ENCODE results near the gene B4GAT1. TPM values are rescaled to one million over a fixed set of nuclear protein-coding genes. Genes with fewer than 3 reads are reported as not detected.

B4GAT1 gene
- polyA plus RNA-seq, 1 donor = 20.3 TPM

GRCh38 chr11:66337103-66337899, 10.1 kb downstream of the B4GAT1 start:
- no peak for DNase-seq (ENCODE audit: low read depth)

- no peak for DNase-seq (ENCODE audit: low read depth)
Measured at GRCh38 chr11:66336234-66337102, 11.0 kb downstream of the B4GAT1 start, which contains the start of gene RIN1. Gene RIN1 (minus strand): TSS chr11:66336434. CDS start chr11:66336402, 32 bp downstream.

- DNase-seq (ENCODE audit: low read depth) = no peak
Measured at GRCh38 chr11:66335531-66336233, 11.7 kb downstream of the B4GAT1 start.

- DNase-seq (ENCODE audit: low read depth) = no peak
Measured at GRCh38 chr11:66334605-66335442, 12.6 kb downstream of the B4GAT1 start.

GRCh38 chr11:66333896-66334604, 13.4 kb downstream of the B4GAT1 start:
- no peak for DNase-seq (ENCODE audit: low read depth)

GRCh38 chr11:66333220-66333877, 14.1 kb downstream of the B4GAT1 start:
- no peak for DNase-seq (ENCODE audit: low read depth)

GRCh38 chr11:66332371-66333219, 14.8 kb downstream of the B4GAT1 start:
- DNase-seq (ENCODE audit: low read depth) = no peak

- DNase-seq (ENCODE audit: low read depth) = no peak
Measured at GRCh38 chr11:66331542-66332370, 15.7 kb downstream of the B4GAT1 start.

- DNase-seq (ENCODE audit: low read depth) = no peak
Measured at GRCh38 chr11:66330931-66331330, 16.5 kb downstream of the B4GAT1 start.

- DNase-seq (ENCODE audit: low read depth) = no peak
Measured at GRCh38 chr11:66329165-66329673, 18.2 kb downstream of the B4GAT1 start.

- DNase-seq (ENCODE audit: low read depth) = no peak
Measured at GRCh38 chr11:66328302-66329144, 18.9 kb downstream of the B4GAT1 start.

- DNase-seq (ENCODE audit: low read depth) = no peak
Measured at GRCh38 chr11:66328031-66328301, 19.5 kb downstream of the B4GAT1 start.

GRCh38 chr11:66327171-66328030, 20.0 kb downstream of the B4GAT1 start:
- no peak for DNase-seq (ENCODE audit: low read depth)

- DNase-seq (ENCODE audit: low read depth) = no peak
Measured at GRCh38 chr11:66326261-66327111, 20.9 kb downstream of the B4GAT1 start.

- DNase-seq (ENCODE audit: low read depth) = no peak
Measured at GRCh38 chr11:66325263-66325671, 22.2 kb downstream of the B4GAT1 start.
